H9 (cell line): ENCODE measurements around the gene HS6ST3. TPM values are rescaled to one million over a fixed set of nuclear protein-coding genes. Genes with fewer than 3 reads are reported as not detected.

Source experiments
- DNase-seq: peaks from one replicate; pipeline ENCODE4 v3.0.0-alpha.2; 2017
- H2AFZ ChIP-seq: one replicate; pipeline ENCODE4 v1.6.1; 2013; ENCODE audit warnings: mild to moderate bottlenecking, low read length, control low read depth, moderate library complexity
- H2AK5ac ChIP-seq: 2 replicates; pipeline ENCODE4 v1.6.1; 2013; ENCODE audit warnings: low read length, control low read depth, mixed read lengths; ENCODE audit not compliant: insufficient read length
- H2BK120ac ChIP-seq: one replicate; pipeline ENCODE4 v1.6.1; 2013; ENCODE audit warnings: low read depth, mild to moderate bottlenecking, low read length, control low read depth, inconsistent platforms; ENCODE audit not compliant: poor library complexity, severe bottlenecking
- H2BK12ac ChIP-seq: 2 replicates; pipeline ENCODE4 v1.6.1; 2013; ENCODE audit warnings: low read length, control low read depth, mixed read lengths, low read depth; ENCODE audit not compliant: insufficient read length
- H2BK15ac ChIP-seq: 2 replicates; pipeline ENCODE4 v1.6.1; 2013; ENCODE audit warnings: low read depth, low read length, control low read depth
- H2BK20ac ChIP-seq: one replicate; pipeline ENCODE4 v1.6.1; 2013; ENCODE audit warnings: low read depth, mild to moderate bottlenecking, low read length, control low read depth, inconsistent platforms; ENCODE audit not compliant: poor library complexity, severe bottlenecking
- H2BK5ac ChIP-seq: 2 replicates; pipeline ENCODE4 v1.6.1; 2013; ENCODE audit warnings: low read length, control low read depth, mixed read lengths; ENCODE audit not compliant: insufficient read length
- H3K14ac ChIP-seq: 2 replicates; pipeline ENCODE4 v1.6.1; 2013; ENCODE audit warnings: low read length, control low read depth; ENCODE audit not compliant: insufficient read depth
- H3K18ac ChIP-seq: 2 replicates; pipeline ENCODE4 v1.6.1; 2013; ENCODE audit warnings: low read depth, mild to moderate bottlenecking, mixed read lengths, low read length, control low read depth; ENCODE audit not compliant: insufficient read length
- H3K23ac ChIP-seq: 2 replicates; pipeline ENCODE4 v1.6.1; 2013; ENCODE audit warnings: low read length, control low read depth, mixed read lengths, low read depth; ENCODE audit not compliant: insufficient read length
- H3K23me2 ChIP-seq: 2 replicates; pipeline ENCODE4 v1.6.1; 2013; ENCODE audit warnings: low read depth, mild to moderate bottlenecking, mixed read lengths, low read length, control low read depth; ENCODE audit not compliant: insufficient read length, poor library complexity, severe bottlenecking
- H3K27ac ChIP-seq: 2 replicates; pipeline ENCODE4 v1.5.1; 2013; ENCODE audit warnings: low read length, control low read depth, mixed read lengths, low read depth; ENCODE audit not compliant: insufficient read length
- H3K27me3 ChIP-seq: 2 replicates; pipeline ENCODE4 v1.6.1; 2013; ENCODE audit warnings: low read length, control low read depth, inconsistent platforms; ENCODE audit not compliant: insufficient read depth
- H3K4ac ChIP-seq: 2 replicates; pipeline ENCODE4 v1.6.1; 2013; ENCODE audit warnings: low read depth, mild to moderate bottlenecking, control low read depth, inconsistent platforms, low read length, moderate library complexity
- H3K4me1 ChIP-seq: 2 replicates; pipeline ENCODE4 v1.6.1; 2013; ENCODE audit warnings: low read length, control low read depth, inconsistent platforms; ENCODE audit not compliant: insufficient read depth
- H3K4me2 ChIP-seq: 2 replicates; pipeline ENCODE4 v1.6.1; 2013; ENCODE audit warnings: low read length, control low read depth, mixed read lengths; ENCODE audit not compliant: insufficient read length, insufficient read depth
- H3K56ac ChIP-seq: 2 replicates; pipeline ENCODE4 v1.6.1; 2013; ENCODE audit warnings: low read depth, mild to moderate bottlenecking, mixed read lengths, low read length, control low read depth; ENCODE audit not compliant: insufficient read length
- H3K79me1 ChIP-seq: 2 replicates; pipeline ENCODE4 v1.6.1; 2013; ENCODE audit warnings: low read depth, mild to moderate bottlenecking, moderate library complexity, low read length, control low read depth, inconsistent platforms; ENCODE audit not compliant: insufficient read depth, poor library complexity, severe bottlenecking
- H3K79me2 ChIP-seq: 2 replicates; pipeline ENCODE4 v1.6.1; 2013; ENCODE audit warnings: low read length, control low read depth, inconsistent platforms; ENCODE audit not compliant: insufficient read depth
- H3K9ac ChIP-seq: 2 replicates; pipeline ENCODE4 v1.6.1; 2013; ENCODE audit warnings: low read length, control low read depth, mixed read lengths; ENCODE audit not compliant: insufficient read length; ENCODE audit errors: extremely low read depth
- H3K9me3 ChIP-seq: one replicate; pipeline ENCODE4 v1.6.1; 2013; ENCODE audit warnings: low read depth, low read length, inconsistent platforms; ENCODE audit not compliant: control insufficient read depth
- H3T11ph ChIP-seq: one replicate; pipeline ENCODE4 v1.6.1; 2013; ENCODE audit warnings: mild to moderate bottlenecking, low read length, control low read depth, inconsistent platforms
- H4K20me1 ChIP-seq: one replicate; pipeline ENCODE4 v1.6.1; 2013; ENCODE audit not compliant: control insufficient read depth, insufficient read length, insufficient read depth
- H4K5ac ChIP-seq: 2 replicates; pipeline ENCODE4 v1.6.1; 2013; ENCODE audit warnings: low read depth, mild to moderate bottlenecking, mixed read lengths, low read length, control low read depth; ENCODE audit not compliant: insufficient read length
- H4K8ac ChIP-seq: replicated peaks from 2 replicates; pipeline ENCODE4 v1.6.1; 2013; ENCODE audit warnings: low read length, control low read depth, mixed read lengths, low read depth; ENCODE audit not compliant: insufficient read length
- H4K91ac ChIP-seq: 2 replicates; pipeline ENCODE4 v1.6.1; 2013; ENCODE audit warnings: low read depth, mild to moderate bottlenecking, moderate library complexity, mixed read lengths, low read length, control low read depth; ENCODE audit not compliant: insufficient read length
- H3K27ac Mint-ChIP-seq, 3 experiments: 2 replicates in 2 of 3; 3 replicates in 1 of 3; pipeline ENCODE4 v1.8.0; 2020 to 2021; ENCODE audit warnings: mixed read lengths in 3 of 3, mild to moderate bottlenecking in 1 of 3, moderate library complexity in 1 of 3
- H3K27me3 Mint-ChIP-seq: 2 replicates; pipeline ENCODE4 v1.8.0; 2021; ENCODE audit warnings: low read depth, mild to moderate bottlenecking, moderate library complexity, mixed read lengths
- H3K36me3 Mint-ChIP-seq, 3 experiments: 2 replicates in 2 of 3; 3 replicates in 1 of 3; pipeline ENCODE4 v1.8.0; 2020 to 2021; ENCODE audit warnings: low read depth in 3 of 3, mixed read lengths in 3 of 3; ENCODE audit not compliant: insufficient read depth in 1 of 3
- H3K4me1 Mint-ChIP-seq, 2 experiments: 2 replicates each; pipeline ENCODE4 v1.8.0; 2020; ENCODE audit warnings: mixed read lengths in 2 of 2
- H3K4me3 Mint-ChIP-seq, 2 experiments: 2 replicates in 1 of 2; 3 replicates in 1 of 2; pipeline ENCODE4 v1.8.0; 2020 to 2021; ENCODE audit warnings: mild to moderate bottlenecking in 2 of 2, mixed read lengths in 2 of 2, moderate library complexity in 1 of 2
- H3K9me3 Mint-ChIP-seq, 2 experiments: 2 replicates in 1 of 2; 3 replicates in 1 of 2; pipeline ENCODE4 v1.8.0; 2020; ENCODE audit warnings: mild to moderate bottlenecking in 2 of 2, mixed read lengths in 2 of 2, moderate library complexity in 1 of 2
- CTCF ChIP-seq: fragments of 200-600 bp; sonication (generic); conservative IDR thresholded peaks from 3 replicates; pipeline ENCODE4 v1.8.0; 2021; ENCODE audit warnings: antibody characterized with exemption, mild to moderate bottlenecking
- WGBS: extraction: QIAGEN DNeasy Blood & Tissue Kit; methylation state at CpG from one replicate; pipeline ENCODE4 v1.1.7; 2013; ENCODE audit warnings: missing lambda C conversion rate, low lambda C conversion rate, mixed read lengths; ENCODE audit not compliant: insufficient read length; ENCODE audit errors: extremely low coverage; 5-methylcytosine and 5-hydroxymethylcytosine counted together
- total RNA-seq: library from RNA; stranded (reverse); gene quantifications from 2 replicates; pipeline ENCODE4 v1.2.1, GENCODE V29; 2021

The HS6ST3 gene
- total RNA-seq, 1 experiment from 2014 or later: 0.44 TPM

GRCh38 chr13:96849091-96849490 lies 759.2 kb downstream of the HS6ST3 start:
- Histone ChIP-seq H2BK5ac (no peak overlapping the region), H3K4ac (no peak overlapping the region), H2AFZ (no peak overlapping the region), H4K8ac (no peak overlapping the region), H2AK5ac (no peak overlapping the region), H3K27ac (no peak overlapping the region), H3T11ph (no peak overlapping the region), H3K4me1 (no peaks in the 10 kb centered on the region), H3K79me2 (no peaks in the 10 kb centered on the region), H3K23me2 (no peaks in the 10 kb centered on the region), H3K27me3 (no peaks in the 10 kb centered on the region), H3K9me3 (no peaks in the 10 kb centered on the region), H2BK120ac (no peak overlapping the region), H4K20me1 (no peaks in the 10 kb centered on the region), H3K4me2 (no peak overlapping the region), H2BK12ac (no peak overlapping the region), H2BK15ac (no peak overlapping the region), H3K79me1 (no peaks in the 10 kb centered on the region), H3K23ac (no peak overlapping the region), H2BK20ac (no peak overlapping the region), H3K18ac (no peak overlapping the region), H3K56ac (no peak overlapping the region), H4K91ac (no peak overlapping the region), H4K5ac (no peak overlapping the region), H3K9ac (no peak overlapping the region), H3K14ac (no peak overlapping the region)
- Mint-ChIP-seq H3K27ac (no peak overlapping the region), H3K27me3 (no peaks in the 10 kb centered on the region; the same call in none of the 2 replicates), H3K4me1 (peaks cover 2 to 17% of the 10 kb centered on the region in 2 experiments), H3K9me3 (peaks cover 5 to 13% of the 10 kb centered on the region in 2 experiments; a peak in 4 of 5 replicates), H3K4me3 (no peak overlapping the region), H3K36me3 (peaks cover 2 to 13% (median 3%) of the 10 kb centered on the region in 3 experiments; a peak in 5 of 7 replicates)
- no peak for TF ChIP-seq CTCF
- no peak for DNase-seq
- WGBS: no CpG with 5 or more reads among the region's 5 CpGs
